ENCODE measurements around the gene BABAM2. TPM values are rescaled to one million over a fixed set of nuclear protein-coding genes. Genes with fewer than 3 reads are reported as not detected.
A peak's percentile ranks its signal among the peaks of the same experiment; 100 is the strongest.

Gene BABAM2
- total RNA-seq, 1 donor from 2014 or later = 41.0 TPM

DNA sequence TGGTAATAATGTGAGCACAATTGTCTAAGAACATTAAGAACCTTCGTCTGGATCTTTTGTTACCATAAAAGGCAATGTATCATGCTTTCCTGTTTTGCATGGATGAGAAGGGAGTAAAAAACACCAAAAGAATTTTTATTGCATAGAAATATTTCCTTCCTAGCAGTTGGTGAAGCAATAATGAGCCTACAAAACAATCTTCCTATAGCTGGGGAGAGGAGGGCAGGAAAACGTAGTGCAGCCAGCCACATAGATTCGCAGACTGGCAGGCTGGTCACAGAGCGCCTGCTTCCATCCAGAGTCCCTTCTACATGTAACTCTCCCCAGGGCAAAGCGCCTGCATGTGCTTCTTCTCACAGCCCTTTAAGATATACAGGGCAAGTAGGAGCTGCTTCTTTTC, 190.4 kb downstream of the BABAM2 start:
- Histone ChIP-seq H3K4me1 (peaks cover 41% of the 10 kb centered on the region), H3K9me3 (no peaks in the 10 kb centered on the region), H3K4me3 (no peak overlapping the region), H3K27me3 (no peaks in the 10 kb centered on the region), H3K36me3 (no peaks in the 10 kb centered on the region), H3K27ac (peak overlapping the region; percentile 66)
- no peak for DNase-seq (ENCODE audit: extremely low spot score in 2 of 2)
- TF ChIP-seq POLR2A (IDR thresholded peaks at IDR 0.05) = no peak
- peak; percentile 41 to 95 for TF ChIP-seq POLR2AphosphoS5 (IDR thresholded peaks at IDR 0.05; ENCODE audit: insufficient read depth in 1 of 2, low read depth in 1 of 2)
- intact Hi-C loops (cut with DNase I) = no loop called here

DNA sequence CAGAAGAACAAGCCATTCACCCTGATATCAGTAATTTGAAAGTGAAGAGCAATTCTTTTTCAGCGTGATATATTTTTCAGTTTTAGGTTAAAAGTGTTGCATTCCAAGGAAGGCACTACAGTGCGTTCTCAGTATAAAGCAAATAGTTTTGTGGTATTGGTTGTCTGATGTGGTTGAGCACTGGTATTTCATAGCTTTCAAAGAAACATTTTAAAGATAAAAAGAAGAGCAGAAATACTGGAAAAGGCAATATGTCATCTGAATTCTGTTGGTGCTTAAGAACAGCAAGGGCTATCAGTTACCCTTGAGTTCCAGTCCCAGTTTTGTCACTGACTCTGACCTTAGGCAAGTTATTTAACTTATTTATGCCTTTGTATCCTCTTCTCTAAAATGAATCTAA, 191.6 kb downstream of the BABAM2 start:
- no peaks in the 10 kb centered on the region for H3K36me3 ChIP-seq
- peaks cover 51% of the 10 kb centered on the region for H3K4me1 ChIP-seq
- no peak overlapping the region for H3K27ac ChIP-seq
- no peak for TF ChIP-seq POLR2AphosphoS5 (IDR thresholded peaks at IDR 0.05; ENCODE audit: insufficient read depth in 1 of 2, low read depth in 1 of 2)
- TF ChIP-seq POLR2A (IDR thresholded peaks at IDR 0.05) = no peak
- TF ChIP-seq, protein P1, sequence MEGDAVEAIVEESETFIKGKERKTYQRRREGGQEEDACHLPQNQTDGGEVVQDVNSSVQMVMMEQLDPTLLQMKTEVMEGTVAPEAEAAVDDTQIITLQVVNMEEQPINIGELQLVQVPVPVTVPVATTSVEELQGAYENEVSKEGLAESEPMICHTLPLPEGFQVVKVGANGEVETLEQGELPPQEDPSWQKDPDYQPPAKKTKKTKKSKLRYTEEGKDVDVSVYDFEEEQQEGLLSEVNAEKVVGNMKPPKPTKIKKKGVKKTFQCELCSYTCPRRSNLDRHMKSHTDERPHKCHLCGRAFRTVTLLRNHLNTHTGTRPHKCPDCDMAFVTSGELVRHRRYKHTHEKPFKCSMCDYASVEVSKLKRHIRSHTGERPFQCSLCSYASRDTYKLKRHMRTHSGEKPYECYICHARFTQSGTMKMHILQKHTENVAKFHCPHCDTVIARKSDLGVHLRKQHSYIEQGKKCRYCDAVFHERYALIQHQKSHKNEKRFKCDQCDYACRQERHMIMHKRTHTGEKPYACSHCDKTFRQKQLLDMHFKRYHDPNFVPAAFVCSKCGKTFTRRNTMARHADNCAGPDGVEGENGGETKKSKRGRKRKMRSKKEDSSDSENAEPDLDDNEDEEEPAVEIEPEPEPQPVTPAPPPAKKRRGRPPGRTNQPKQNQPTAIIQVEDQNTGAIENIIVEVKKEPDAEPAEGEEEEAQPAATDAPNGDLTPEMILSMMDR (IDR thresholded peaks at IDR 0.05) = no peak
- H3K9me3 ChIP-seq = no peaks in the 10 kb centered on the region
- intact Hi-C loops (cut with DNase I) = no loop called here
- no peak overlapping the region for H3K4me3 ChIP-seq
- no peak for DNase-seq (ENCODE audit: extremely low spot score in 2 of 2)
- H3K27me3 ChIP-seq = no peaks in the 10 kb centered on the region

DNA sequence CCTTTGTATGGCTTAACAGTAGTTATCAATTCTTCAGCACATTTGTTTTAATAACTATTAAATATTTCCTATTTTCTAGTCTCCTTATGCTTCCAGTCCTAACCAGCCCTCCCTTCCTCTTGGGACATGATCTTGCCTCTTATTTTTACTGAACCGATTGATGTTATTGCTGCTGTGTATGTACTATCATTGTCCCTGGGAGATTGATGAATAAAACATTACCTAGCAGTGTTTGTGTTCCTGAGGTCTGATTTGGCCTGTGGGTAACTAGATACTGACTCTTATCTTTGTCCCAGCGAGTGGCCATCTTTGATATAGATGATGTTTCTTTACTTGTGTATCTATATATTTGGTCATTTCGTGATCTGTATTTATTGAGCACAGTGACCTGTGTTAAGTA, 192.9 kb downstream of the BABAM2 start:
- no peak for DNase-seq (ENCODE audit: extremely low spot score in 2 of 2)
- intact Hi-C loops (cut with DNase I) = no loop called here
- Histone ChIP-seq H3K27ac (peak overlapping the region; percentile 71), H3K36me3 (no peaks in the 10 kb centered on the region), H3K9me3 (no peaks in the 10 kb centered on the region), H3K4me1 (peaks cover 55% of the 10 kb centered on the region), H3K4me3 (no peak overlapping the region), H3K27me3 (no peaks in the 10 kb centered on the region)
- no peak for TF ChIP-seq POLR2A (IDR thresholded peaks at IDR 0.05)

DNA sequence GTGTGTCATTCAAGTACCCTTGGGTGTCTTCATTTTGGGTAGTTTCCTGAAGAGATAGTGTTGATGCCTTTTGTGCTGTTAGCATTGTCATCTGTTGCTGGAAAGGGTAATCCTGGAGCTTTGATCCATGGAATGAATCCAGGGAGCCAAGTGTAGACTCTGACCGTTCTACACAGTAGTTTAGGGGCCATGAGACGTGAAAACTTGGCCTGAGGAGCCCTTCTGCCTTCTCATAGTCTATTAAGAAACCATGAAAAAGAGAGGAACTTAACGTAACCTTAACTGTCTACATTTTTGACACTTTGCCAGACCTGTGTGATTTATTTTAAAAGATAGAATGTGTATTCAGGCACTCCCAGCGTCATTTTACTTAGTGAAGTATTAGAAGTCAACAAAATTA, 194.0 kb downstream of the BABAM2 start:
- Histone ChIP-seq H3K4me1 (peaks cover 64% of the 10 kb centered on the region), H3K4me3 (no peak overlapping the region), H3K36me3 (no peaks in the 10 kb centered on the region), H3K27ac (peak overlapping the region; percentile 71), H3K27me3 (no peaks in the 10 kb centered on the region), H3K9me3 (no peaks in the 10 kb centered on the region)
- TF ChIP-seq, protein P1 (IDR thresholded peaks at IDR 0.05) = no peak
- no peak for DNase-seq (ENCODE audit: extremely low spot score in 2 of 2)
- intact Hi-C loops (cut with DNase I) = no loop called here

DNA sequence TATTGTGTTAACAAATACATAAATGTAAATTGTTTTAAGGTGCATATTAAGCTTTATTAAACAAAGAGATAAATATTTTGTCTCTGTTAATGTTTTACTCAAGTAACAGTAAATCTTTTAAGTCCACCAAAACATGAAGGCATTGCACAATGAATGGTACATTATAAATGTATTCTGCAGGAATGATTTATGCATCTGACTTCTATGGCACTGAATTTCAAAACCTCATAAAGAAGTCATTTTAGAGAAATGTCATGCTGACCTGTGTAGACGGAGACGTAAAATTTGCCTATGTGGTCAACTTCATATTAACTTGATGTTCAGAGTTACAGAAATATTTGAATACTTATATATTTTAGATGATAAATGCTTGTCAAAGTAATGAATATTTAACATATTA, 194.7 kb downstream of the BABAM2 start:
- DNase-seq (ENCODE audit: extremely low spot score in 2 of 2) = no peak
- H3K9me3 ChIP-seq = no peaks in the 10 kb centered on the region
- no peaks in the 10 kb centered on the region for H3K36me3 ChIP-seq
- peak overlapping the region; percentile 18 for H3K27ac ChIP-seq
- TF ChIP-seq POLR2A (IDR thresholded peaks at IDR 0.05) (no peak), POLR2AphosphoS5 (IDR thresholded peaks at IDR 0.05; ENCODE audit: insufficient read depth in 1 of 2, low read depth in 1 of 2) (peak in 1 of 2 donors; percentile 32)
- H3K27me3 ChIP-seq = no peaks in the 10 kb centered on the region
- H3K4me3 ChIP-seq = no peak overlapping the region
- intact Hi-C loops (cut with DNase I) = no loop called here
- peaks cover 60% of the 10 kb centered on the region for H3K4me1 ChIP-seq

DNA sequence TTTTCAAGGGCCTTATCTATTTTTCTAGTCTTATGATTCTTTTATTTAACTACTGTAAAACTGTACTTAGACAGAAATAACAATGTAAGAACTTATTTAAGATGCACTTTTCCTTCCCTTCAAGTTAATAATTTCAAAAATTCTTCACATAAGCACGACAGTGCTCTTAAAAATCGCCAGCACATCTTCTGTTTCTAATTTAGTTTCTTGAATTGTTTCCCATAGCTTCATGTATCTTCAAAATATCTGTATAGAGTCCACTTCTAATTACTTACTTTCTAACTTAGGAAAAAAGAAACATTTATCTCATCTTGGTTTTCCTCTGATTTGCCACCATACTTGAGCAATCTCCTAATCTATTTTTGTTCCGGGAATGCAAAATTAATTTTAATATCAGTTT, 196.1 kb downstream of the BABAM2 start:
- Histone ChIP-seq H3K36me3 (no peaks in the 10 kb centered on the region), H3K4me1 (peaks cover 46% of the 10 kb centered on the region), H3K4me3 (no peak overlapping the region), H3K27ac (peak overlapping the region; percentile 37), H3K27me3 (no peaks in the 10 kb centered on the region), H3K9me3 (no peaks in the 10 kb centered on the region)
- TF ChIP-seq POLR2A (IDR thresholded peaks at IDR 0.05) (no peak), POLR2AphosphoS5 (IDR thresholded peaks at IDR 0.05; ENCODE audit: insufficient read depth in 1 of 2, low read depth in 1 of 2) (no peak)
- TF ChIP-seq, protein P1 (IDR thresholded peaks at IDR 0.05) = no peak
- intact Hi-C loops (cut with DNase I) = no loop called here
- DNase-seq (ENCODE audit: extremely low spot score in 2 of 2) = no peak

DNA sequence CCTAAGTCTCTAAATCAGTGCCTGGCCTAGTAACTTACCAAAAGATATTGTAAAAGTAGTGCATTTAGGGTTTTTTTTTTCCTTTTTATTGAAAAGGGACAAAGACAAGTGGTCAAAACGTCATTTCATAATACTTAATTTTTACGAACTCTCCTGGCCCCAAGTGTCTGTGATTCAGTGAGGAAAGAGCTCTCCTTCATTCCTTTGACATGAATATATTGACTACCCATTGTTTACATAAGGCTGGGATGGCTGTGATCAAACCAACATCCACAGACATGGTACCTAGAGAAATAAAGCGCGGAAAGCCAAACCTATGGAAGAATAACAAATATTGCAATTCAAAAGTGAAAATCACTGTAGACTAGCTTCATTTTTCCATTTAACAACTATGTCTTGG, 198.4 kb downstream of the BABAM2 start:
- H3K4me3 ChIP-seq = no peak overlapping the region
- H3K27ac ChIP-seq = peak overlapping the region; percentile 52
- H3K36me3 ChIP-seq = no peaks in the 10 kb centered on the region
- H3K4me1 ChIP-seq = peaks cover 37% of the 10 kb centered on the region
- DNase-seq (ENCODE audit: extremely low spot score in 2 of 2) = no peak
- intact Hi-C loops (cut with DNase I) = no loop called here
- no peaks in the 10 kb centered on the region for H3K27me3 ChIP-seq
- H3K9me3 ChIP-seq = no peaks in the 10 kb centered on the region
- no peak for TF ChIP-seq POLR2AphosphoS5 (IDR thresholded peaks at IDR 0.05; ENCODE audit: insufficient read depth in 1 of 2, low read depth in 1 of 2)
- TF ChIP-seq, protein P1 (IDR thresholded peaks at IDR 0.05) = no peak
- no peak for TF ChIP-seq POLR2A (IDR thresholded peaks at IDR 0.05)

Data from vagina (tissue), 2 donors.